OCI-LY1 (cell line): ENCODE data around the gene LARP1.

Experiments
- EZH2 ChIP-seq: fragments of 200-600 bp; sonication (generic), shearing (Covaris generic); IDR thresholded peaks from 2 replicates; pipeline ENCODE4 v1.8.0; 2017; ENCODE audit warnings: borderline replicate concordance, mixed run types, mild to moderate bottlenecking, antibody characterized with exemption, low read length, moderate library complexity, mixed read lengths
- TF ChIP-seq, protein P1 (sequence below): fragments of 200-600 bp; sonication (generic), shearing (Covaris generic); IDR thresholded peaks from 2 replicates; pipeline ENCODE4 v1.5.1; 2017; ENCODE audit warnings: mild to moderate bottlenecking, antibody characterized with exemption, low read length, moderate library complexity, mixed read lengths

DNA sequence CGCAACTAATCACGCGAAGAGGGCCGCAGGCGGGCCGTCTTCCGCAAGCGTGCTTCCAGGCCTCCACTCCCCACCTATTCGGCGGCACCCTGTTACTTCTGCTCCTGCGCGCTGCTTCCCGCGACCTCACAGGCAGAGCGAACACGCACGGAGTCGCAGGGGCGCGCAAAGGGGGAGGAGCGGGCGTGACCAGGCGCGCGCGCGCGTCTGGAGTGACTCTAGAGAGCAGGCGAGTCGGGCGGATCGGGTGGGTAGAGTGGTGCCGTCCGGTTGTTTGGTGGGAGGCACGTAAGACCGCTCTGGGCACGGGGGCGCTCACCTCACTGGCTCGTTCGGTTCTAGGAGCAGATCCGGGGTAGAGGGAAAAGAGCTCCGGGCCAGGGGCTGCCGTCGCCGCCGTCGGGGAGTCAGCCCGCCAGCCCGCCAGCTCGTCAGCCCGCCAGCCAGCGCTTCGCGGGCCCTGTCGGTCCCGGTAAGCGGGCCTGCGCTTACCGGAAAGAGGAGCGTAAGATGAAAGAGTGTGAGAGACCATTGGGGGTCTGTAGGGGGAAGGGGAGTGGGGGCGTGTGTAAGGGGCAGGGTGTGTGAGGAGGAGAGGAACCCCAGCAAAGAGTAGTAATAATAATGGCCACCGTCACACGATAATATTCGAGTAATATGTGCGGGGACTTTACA, 103.3 kb downstream of the LARP1 start, which contains the start of gene CNOT8:
- TF ChIP-seq, protein P1, sequence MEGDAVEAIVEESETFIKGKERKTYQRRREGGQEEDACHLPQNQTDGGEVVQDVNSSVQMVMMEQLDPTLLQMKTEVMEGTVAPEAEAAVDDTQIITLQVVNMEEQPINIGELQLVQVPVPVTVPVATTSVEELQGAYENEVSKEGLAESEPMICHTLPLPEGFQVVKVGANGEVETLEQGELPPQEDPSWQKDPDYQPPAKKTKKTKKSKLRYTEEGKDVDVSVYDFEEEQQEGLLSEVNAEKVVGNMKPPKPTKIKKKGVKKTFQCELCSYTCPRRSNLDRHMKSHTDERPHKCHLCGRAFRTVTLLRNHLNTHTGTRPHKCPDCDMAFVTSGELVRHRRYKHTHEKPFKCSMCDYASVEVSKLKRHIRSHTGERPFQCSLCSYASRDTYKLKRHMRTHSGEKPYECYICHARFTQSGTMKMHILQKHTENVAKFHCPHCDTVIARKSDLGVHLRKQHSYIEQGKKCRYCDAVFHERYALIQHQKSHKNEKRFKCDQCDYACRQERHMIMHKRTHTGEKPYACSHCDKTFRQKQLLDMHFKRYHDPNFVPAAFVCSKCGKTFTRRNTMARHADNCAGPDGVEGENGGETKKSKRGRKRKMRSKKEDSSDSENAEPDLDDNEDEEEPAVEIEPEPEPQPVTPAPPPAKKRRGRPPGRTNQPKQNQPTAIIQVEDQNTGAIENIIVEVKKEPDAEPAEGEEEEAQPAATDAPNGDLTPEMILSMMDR = no peak
- TF ChIP-seq EZH2 = no peak
